Natural killer cell (primary cell): ENCODE measurements around the gene SLFN12L. TPM values are rescaled to one million over a fixed set of nuclear protein-coding genes. Genes with fewer than 3 reads are reported as not detected.
"Not testable (repeated sequence)": the region's sequence is repeated elsewhere in the genome, so short reads cannot be mapped to it uniquely, and the experiment has no call there.

Experiments
- ATAC-seq, 3 donors: fragments of 150-1000 bp in 2 of 3; fragments of 200-7000 bp in 1 of 3; cut with Tn5 transposase; 1 replicate in 1 of 3; 2 replicates in 2 of 3; pipeline ENCODE4 v1.10.0; 2021; ENCODE audit warnings: mild to moderate bottlenecking in 2 of 3, moderate library complexity in 2 of 3
- DNase-seq, 2 donors: peaks; one replicate each; pipeline versions ENCODE4 v3.0.0 to v3.0.0-alpha.2; 2013 to 2021; ENCODE audit warnings: mixed read lengths in 1 of 2
- H3K27ac ChIP-seq: one replicate; pipeline ENCODE4 v1.5.1; 2013; ENCODE audit warnings: mild to moderate bottlenecking, low read length
- H3K27me3 ChIP-seq: one replicate; pipeline ENCODE4 v1.6.1; 2013; ENCODE audit warnings: low read length; ENCODE audit not compliant: control insufficient read depth, insufficient read depth
- H3K36me3 ChIP-seq: one replicate; pipeline ENCODE4 v1.6.1; 2013; ENCODE audit warnings: low read length; ENCODE audit not compliant: control insufficient read depth, insufficient read depth
- H3K4me1 ChIP-seq: one replicate; pipeline ENCODE4 v1.6.1; 2013; ENCODE audit warnings: low read length; ENCODE audit not compliant: control insufficient read depth, insufficient read depth
- H3K4me3 ChIP-seq: one replicate; pipeline ENCODE4 v1.5.1; 2013; ENCODE audit warnings: low read length
- H3K9me3 ChIP-seq: one replicate; pipeline ENCODE4 v1.6.1; 2013; ENCODE audit warnings: low read length; ENCODE audit not compliant: control insufficient read depth, insufficient read depth
- H3K27ac Mint-ChIP-seq, 2 donors: one replicate each; pipeline ENCODE4 v1.8.0; 2022; ENCODE audit warnings: mild to moderate bottlenecking in 2 of 2, mixed read lengths in 2 of 2, moderate library complexity in 1 of 2
- H3K27me3 Mint-ChIP-seq, 2 donors: one replicate each; pipeline ENCODE4 v1.8.0; 2022; ENCODE audit warnings: low read depth in 2 of 2, mixed read lengths in 2 of 2
- H3K36me3 Mint-ChIP-seq: one replicate; pipeline ENCODE4 v1.8.0; 2022; ENCODE audit warnings: mixed read lengths
- H3K4me1 Mint-ChIP-seq, 2 donors: one replicate each; pipeline ENCODE4 v1.8.0; 2022; ENCODE audit warnings: mixed read lengths in 2 of 2
- H3K4me3 Mint-ChIP-seq: one replicate; pipeline ENCODE4 v1.8.0; 2022; ENCODE audit warnings: mild to moderate bottlenecking, moderate library complexity, mixed read lengths
- H3K9me3 Mint-ChIP-seq, 2 donors: one replicate each; pipeline ENCODE4 v1.8.0; 2022; ENCODE audit warnings: mixed read lengths in 2 of 2
- WGBS: methylation state at CpG from one replicate; pipeline ENCODE4 v1.1.7; 2013; ENCODE audit warnings: missing lambda C conversion rate; ENCODE audit not compliant: insufficient coverage; 5-methylcytosine and 5-hydroxymethylcytosine counted together
- intact Hi-C: fragments of 100-400 bp; cut with micrococcal nuclease; formaldehyde crosslinking; loops from one replicate; pipeline ENCODE4 v1.14.2; 2022
- total RNA-seq, 4 donors: library from RNA; stranded (reverse); fragments of 120-200 nt in 1 of 4; gene quantifications; one replicate each; pipeline versions ENCODE4 v1.2.3 to v1.2.4, GENCODE V29; 2013 to 2022
- TF ChIP-seq, protein P1 (sequence below): fragments of 200-600 bp; IDR thresholded peaks from one replicate; pipeline ENCODE4 v1.8.0; 2022; ENCODE audit warnings: antibody characterized with exemption

SLFN12L gene
- total RNA-seq, 3 donors from 2014 or later (not counting 1 experiment from before 2014, with no cell fraction given) = 126 to 174 (median 130) TPM

DNA sequence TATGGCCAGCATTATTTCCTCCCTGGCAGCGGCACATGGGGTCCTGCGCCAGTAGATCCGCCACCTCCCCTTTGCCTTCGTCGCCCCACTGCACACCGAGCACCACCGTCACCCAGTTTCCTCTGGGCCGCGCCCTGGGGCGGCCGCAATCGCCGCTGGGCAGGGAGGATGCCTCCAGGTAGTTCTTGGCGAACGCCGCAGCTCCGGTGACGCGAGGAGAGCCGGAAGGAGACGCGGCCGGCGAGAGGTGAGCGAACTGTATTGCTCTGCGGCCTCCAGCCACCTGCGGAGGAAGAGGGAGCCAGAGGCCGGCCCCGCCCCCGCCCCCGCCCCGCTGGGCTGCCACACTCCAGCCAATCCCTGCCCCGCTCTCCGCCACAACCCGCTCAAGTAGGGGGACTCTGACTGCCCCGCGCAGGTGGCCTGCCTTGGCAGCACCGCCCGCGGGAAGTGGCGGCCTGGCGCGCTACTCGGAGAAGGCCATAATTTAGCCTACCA, 77.1 kb downstream of the SLFN12L start:
- peak overlapping the region; percentile 72 for H3K27ac ChIP-seq
- H3K36me3 Mint-ChIP-seq = peaks cover 9% of the 10 kb centered on the region

DNA sequence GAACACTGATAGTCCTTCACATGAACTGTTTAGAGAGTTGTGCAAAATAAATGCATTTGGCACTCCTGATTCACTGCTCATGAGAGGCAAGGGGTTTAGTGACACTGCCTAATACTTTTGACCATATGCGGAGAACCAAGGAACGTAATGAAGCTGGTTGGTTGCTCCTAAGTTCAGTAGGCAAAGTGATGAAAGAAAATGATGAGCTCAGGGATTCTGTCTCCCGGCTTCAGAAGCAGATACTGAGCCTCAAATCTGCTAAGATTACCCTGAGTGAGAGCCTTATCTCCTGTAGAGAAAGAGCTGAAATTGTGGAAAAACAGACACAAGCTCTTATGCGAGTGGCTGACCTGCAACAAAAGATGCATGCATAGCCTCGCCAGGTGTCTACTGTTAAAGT, 83.4 kb downstream of the SLFN12L start:
- DNase-seq, H3K27me3 ChIP-seq, H3K4me3 Mint-ChIP-seq, H3K4me3 ChIP-seq, H3K36me3 Mint-ChIP-seq, H3K9me3 ChIP-seq, H3K36me3 ChIP-seq, intact Hi-C loops, H3K27me3 Mint-ChIP-seq, H3K9me3 Mint-ChIP-seq, H3K27ac ChIP-seq, H3K27ac Mint-ChIP-seq, ATAC-seq: not testable (repeated sequence)
- WGBS = 98% methylated on average over 5 of the region's 5 CpGs
- H3K4me1 ChIP-seq = peaks cover 11% of the 10 kb centered on the region
- H3K4me1 Mint-ChIP-seq = peaks cover 13 to 26% of the 10 kb centered on the region in 2 donors

More for the DNA sequence above, 77.1 kb downstream of the SLFN12L start:
- TF ChIP-seq, protein P1, sequence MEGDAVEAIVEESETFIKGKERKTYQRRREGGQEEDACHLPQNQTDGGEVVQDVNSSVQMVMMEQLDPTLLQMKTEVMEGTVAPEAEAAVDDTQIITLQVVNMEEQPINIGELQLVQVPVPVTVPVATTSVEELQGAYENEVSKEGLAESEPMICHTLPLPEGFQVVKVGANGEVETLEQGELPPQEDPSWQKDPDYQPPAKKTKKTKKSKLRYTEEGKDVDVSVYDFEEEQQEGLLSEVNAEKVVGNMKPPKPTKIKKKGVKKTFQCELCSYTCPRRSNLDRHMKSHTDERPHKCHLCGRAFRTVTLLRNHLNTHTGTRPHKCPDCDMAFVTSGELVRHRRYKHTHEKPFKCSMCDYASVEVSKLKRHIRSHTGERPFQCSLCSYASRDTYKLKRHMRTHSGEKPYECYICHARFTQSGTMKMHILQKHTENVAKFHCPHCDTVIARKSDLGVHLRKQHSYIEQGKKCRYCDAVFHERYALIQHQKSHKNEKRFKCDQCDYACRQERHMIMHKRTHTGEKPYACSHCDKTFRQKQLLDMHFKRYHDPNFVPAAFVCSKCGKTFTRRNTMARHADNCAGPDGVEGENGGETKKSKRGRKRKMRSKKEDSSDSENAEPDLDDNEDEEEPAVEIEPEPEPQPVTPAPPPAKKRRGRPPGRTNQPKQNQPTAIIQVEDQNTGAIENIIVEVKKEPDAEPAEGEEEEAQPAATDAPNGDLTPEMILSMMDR = no peak
- Histone ChIP-seq H3K36me3 (no peaks in the 10 kb centered on the region), H3K27me3 (no peaks in the 10 kb centered on the region), H3K9me3 (no peaks in the 10 kb centered on the region), H3K4me1 (peaks cover 9% of the 10 kb centered on the region), H3K4me3 (peak overlapping the region; percentile 22)
- DNase-seq = peak; percentile 56 to 81
- peak; percentile 86 to 88 (median 87) for ATAC-seq
- peaks cover 27 to 35% of the 10 kb centered on the region in 2 donors for H3K4me1 Mint-ChIP-seq
- intact Hi-C loops = no loop called here
- WGBS = 3% methylated on average over 44 of the region's 44 CpGs
- H3K27ac Mint-ChIP-seq = peak overlapping the region; percentile 83 to 93
- H3K27me3 Mint-ChIP-seq = no peaks in the 10 kb centered on the region
- peak overlapping the region; percentile 89 for H3K4me3 Mint-ChIP-seq
- peaks cover 0 to 3% of the 10 kb centered on the region in 2 donors for H3K9me3 Mint-ChIP-seq

DNA sequence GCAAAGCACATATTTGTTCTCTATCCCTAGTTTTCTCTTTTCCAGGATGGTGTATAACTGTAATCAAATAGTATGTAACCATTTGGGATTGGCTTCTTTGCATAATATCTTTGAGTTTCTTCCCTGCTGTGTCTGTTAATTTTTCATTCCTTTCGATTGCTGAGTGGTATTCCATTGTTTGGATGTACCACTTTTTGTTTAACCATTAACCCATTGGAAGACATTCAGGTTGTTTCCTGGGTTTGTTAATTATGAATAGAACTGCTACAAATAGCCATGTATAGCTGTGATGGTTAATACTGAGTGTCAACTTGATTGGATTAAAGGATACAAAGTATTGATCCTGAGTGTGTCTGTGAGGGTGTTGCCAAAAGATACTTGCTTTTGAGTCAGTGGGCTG, 84.3 kb downstream of the SLFN12L start:
- TF ChIP-seq, protein P1 = no peak
- peaks cover 0 to 3% of the 10 kb centered on the region in 2 donors for H3K9me3 Mint-ChIP-seq
- Histone ChIP-seq H3K4me3 (no peak overlapping the region), H3K27ac (no peak overlapping the region), H3K27me3 (no peaks in the 10 kb centered on the region), H3K9me3 (no peaks in the 10 kb centered on the region), H3K36me3 (no peaks in the 10 kb centered on the region), H3K4me1 (peaks cover 18% of the 10 kb centered on the region)
- no peaks in the 10 kb centered on the region for H3K27me3 Mint-ChIP-seq
- WGBS = no CpG with 5 or more reads among the region's 1 CpG
- DNase-seq = no peak
- no peak overlapping the region for H3K27ac Mint-ChIP-seq
- no peak overlapping the region for H3K4me3 Mint-ChIP-seq
- ATAC-seq = no peak
- intact Hi-C loops = no loop called here
- peaks cover 2% of the 10 kb centered on the region for H3K36me3 Mint-ChIP-seq
- H3K4me1 Mint-ChIP-seq = peaks cover 18 to 32% of the 10 kb centered on the region in 2 donors

DNA sequence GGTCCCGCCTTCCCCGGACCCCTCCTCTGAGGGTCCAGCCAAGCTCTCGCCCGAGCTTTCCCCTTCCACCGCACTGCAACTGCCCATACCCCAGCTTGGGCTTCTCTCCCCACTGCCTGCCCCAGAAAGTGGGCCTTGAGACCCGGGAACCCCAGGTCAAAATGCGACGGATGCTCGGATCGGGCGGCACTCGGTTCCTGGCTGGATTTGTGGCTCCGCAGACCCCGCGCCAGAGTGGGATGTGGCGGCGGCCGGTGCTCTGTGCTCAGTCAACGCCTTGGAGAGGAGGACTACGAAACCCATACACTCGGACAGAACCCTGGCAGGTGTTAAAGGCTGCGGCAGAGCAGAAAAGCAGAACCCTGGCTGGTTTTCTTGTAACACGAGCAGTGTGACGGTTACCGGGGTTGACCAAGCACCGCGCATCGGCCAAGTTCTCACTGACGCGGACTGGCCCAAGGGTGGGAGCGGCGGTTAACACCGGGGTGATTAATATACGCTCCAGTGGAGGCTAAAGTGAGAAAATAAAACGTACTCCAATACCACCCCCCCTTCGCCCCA, 88.0 kb downstream of the SLFN12L start:
- Mint-ChIP-seq H3K4me3 (peak overlapping the region; percentile 98), H3K27ac (peak overlapping the region; percentile 96 to 98), H3K9me3 (no peaks in the 10 kb centered on the region), H3K36me3 (peaks cover 7% of the 10 kb centered on the region), H3K4me1 (peaks cover 39 to 40% of the 10 kb centered on the region in 2 donors), H3K27me3 (no peaks in the 10 kb centered on the region)
- peak; percentile 49 to 66 (median 64) for ATAC-seq
- no peaks in the 10 kb centered on the region for H3K27me3 ChIP-seq
- H3K9me3 ChIP-seq = no peaks in the 10 kb centered on the region
- TF ChIP-seq, protein P1 = no peak
- peaks cover 6% of the 10 kb centered on the region for H3K36me3 ChIP-seq
- DNase-seq = peak; percentile 30 to 72
- intact Hi-C loops = loop anchor here (1.0 to 5.0 kb wide), 4 partner anchors 38 to 287 kb away; partner anchors contain the start of gene SLFN11
- peaks cover 28% of the 10 kb centered on the region for H3K4me1 ChIP-seq
- H3K4me3 ChIP-seq = peak overlapping the region; percentile 91
- peak overlapping the region; percentile 97 for H3K27ac ChIP-seq
- 16% methylated on average over 34 of the region's 36 CpGs for WGBS
